Measurements from ENCODE around the gene MRC2.

DNA sequence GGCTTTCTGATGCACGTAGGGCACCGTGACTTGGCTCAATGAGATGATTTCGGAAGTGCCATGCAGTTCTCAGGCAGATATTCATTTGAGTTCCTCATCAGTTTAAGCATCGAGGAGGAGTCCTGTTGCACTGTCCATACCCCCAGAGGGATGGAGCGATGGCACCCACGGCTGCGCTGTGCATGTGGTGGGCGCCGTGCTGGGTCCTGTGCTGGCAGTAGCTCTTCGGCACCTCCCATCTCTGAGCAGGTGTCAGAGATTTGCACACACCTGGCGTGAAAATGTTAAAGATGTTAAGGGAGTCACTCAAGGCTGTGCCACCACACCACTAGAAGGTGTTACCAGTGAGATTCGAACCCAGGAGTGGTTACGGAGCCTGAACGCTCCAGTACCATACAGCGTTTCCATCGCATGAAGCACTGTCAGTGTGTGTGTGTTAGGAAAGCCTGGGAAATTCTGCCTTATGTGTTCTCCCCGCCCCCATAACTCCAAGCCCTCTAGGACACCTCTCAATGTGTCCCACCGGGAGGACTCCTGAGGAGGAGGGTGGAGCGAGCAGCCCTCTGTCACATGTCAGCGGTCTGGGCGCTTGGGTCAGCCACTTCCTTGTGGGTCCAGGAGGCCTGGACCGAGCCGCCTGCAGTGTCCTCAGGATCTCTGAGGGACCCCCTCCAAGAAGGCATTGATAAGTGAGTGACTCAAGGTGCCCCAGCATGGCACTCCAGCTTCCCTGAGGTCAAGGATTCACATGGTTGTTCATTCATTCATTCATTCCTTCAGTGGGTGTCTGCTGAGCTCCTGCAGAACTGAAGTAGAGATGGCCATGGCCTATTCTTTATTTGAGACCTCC is 3.8 kb downstream of the MRC2 start:
- TF ChIP-seq TAF1 (IDR thresholded peaks at IDR 0.05; ENCODE audit: borderline replicate concordance, insufficient read depth, low read length), result no peak
- TF ChIP-seq, protein P1, sequence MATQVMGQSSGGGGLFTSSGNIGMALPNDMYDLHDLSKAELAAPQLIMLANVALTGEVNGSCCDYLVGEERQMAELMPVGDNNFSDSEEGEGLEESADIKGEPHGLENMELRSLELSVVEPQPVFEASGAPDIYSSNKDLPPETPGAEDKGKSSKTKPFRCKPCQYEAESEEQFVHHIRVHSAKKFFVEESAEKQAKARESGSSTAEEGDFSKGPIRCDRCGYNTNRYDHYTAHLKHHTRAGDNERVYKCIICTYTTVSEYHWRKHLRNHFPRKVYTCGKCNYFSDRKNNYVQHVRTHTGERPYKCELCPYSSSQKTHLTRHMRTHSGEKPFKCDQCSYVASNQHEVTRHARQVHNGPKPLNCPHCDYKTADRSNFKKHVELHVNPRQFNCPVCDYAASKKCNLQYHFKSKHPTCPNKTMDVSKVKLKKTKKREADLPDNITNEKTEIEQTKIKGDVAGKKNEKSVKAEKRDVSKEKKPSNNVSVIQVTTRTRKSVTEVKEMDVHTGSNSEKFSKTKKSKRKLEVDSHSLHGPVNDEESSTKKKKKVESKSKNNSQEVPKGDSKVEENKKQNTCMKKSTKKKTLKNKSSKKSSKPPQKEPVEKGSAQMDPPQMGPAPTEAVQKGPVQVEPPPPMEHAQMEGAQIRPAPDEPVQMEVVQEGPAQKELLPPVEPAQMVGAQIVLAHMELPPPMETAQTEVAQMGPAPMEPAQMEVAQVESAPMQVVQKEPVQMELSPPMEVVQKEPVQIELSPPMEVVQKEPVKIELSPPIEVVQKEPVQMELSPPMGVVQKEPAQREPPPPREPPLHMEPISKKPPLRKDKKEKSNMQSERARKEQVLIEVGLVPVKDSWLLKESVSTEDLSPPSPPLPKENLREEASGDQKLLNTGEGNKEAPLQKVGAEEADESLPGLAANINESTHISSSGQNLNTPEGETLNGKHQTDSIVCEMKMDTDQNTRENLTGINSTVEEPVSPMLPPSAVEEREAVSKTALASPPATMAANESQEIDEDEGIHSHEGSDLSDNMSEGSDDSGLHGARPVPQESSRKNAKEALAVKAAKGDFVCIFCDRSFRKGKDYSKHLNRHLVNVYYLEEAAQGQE (IDR thresholded peaks at IDR 0.05; ENCODE audit: insufficient read depth in 1 of 2, low read depth in 2 of 2, low read length in 2 of 2), result no peak
- no peak for TF ChIP-seq POLR2AphosphoS5 (IDR thresholded peaks at IDR 0.05; ENCODE audit: low read depth, low read length)
- TF ChIP-seq SIN3A (IDR thresholded peaks at IDR 0.05; ENCODE audit: borderline replicate concordance, insufficient read depth, low read length), result no peak

Data from PFSK-1 (cell line).